Hepatocyte (in vitro differentiated cells): ENCODE measurements around the gene NEK1. TPM values are rescaled to one million over a fixed set of nuclear protein-coding genes. Genes with fewer than 3 reads are reported as not detected.
A peak's percentile ranks its signal among the peaks of the same experiment; 100 is the strongest.

Experiments used
- DNase-seq: peaks from one replicate; pipeline ENCODE4 v3.0.0-alpha.2; 2016; ENCODE audit warnings: low spot score
- H2AFZ ChIP-seq: fragments of 200-600 bp; sonication (generic); 2 replicates; pipeline ENCODE4 v1.6.0; 2016; ENCODE audit warnings: antibody characterized with exemption, mild to moderate bottlenecking
- H3K27ac ChIP-seq: fragments of 200-600 bp; sonication (generic); 2 replicates; pipeline ENCODE4 v1.5.1; 2016; ENCODE audit warnings: mild to moderate bottlenecking
- H3K27me3 ChIP-seq: fragments of 200-600 bp; sonication (generic); 2 replicates; pipeline ENCODE4 v1.6.1; 2016
- H3K36me3 ChIP-seq: fragments of 200-600 bp; sonication (generic); replicated peaks from 2 replicates; pipeline ENCODE4 v1.5.1; 2016; ENCODE audit warnings: low read depth; ENCODE audit not compliant: insufficient read depth
- H3K4me1 ChIP-seq: fragments of 200-600 bp; sonication (generic); 2 replicates; pipeline ENCODE4 v1.5.1; 2016; ENCODE audit warnings: mild to moderate bottlenecking, moderate library complexity; ENCODE audit not compliant: insufficient read depth
- H3K4me2 ChIP-seq: fragments of 200-600 bp; sonication (generic); 2 replicates; pipeline ENCODE4 v1.6.0; 2016
- H3K4me3 ChIP-seq: fragments of 200-600 bp; sonication (generic); 2 replicates; pipeline ENCODE4 v1.5.1; 2016; ENCODE audit warnings: mild to moderate bottlenecking
- H3K79me2 ChIP-seq: fragments of 200-600 bp; sonication (generic); 2 replicates; pipeline ENCODE4 v1.6.0; 2017; ENCODE audit warnings: mild to moderate bottlenecking
- H3K9me2 ChIP-seq: fragments of 200-600 bp; sonication (generic); replicated peaks from 2 replicates; pipeline ENCODE4 v1.6.0; 2017; ENCODE audit warnings: mild to moderate bottlenecking; ENCODE audit not compliant: insufficient read depth
- H3K9me3 ChIP-seq: fragments of 200-600 bp; sonication (generic); 2 replicates; pipeline ENCODE4 v1.5.1; 2016; ENCODE audit warnings: low read depth, mild to moderate bottlenecking
- H4K20me1 ChIP-seq: fragments of 200-600 bp; sonication (generic); 2 replicates; pipeline ENCODE4 v1.6.0; 2016; ENCODE audit warnings: mild to moderate bottlenecking; ENCODE audit not compliant: insufficient read depth, poor library complexity, severe bottlenecking
- EZH2 ChIP-seq: fragments of 200-600 bp; sonication (generic); IDR thresholded peaks from 2 replicates; pipeline ENCODE4 v1.6.1; 2016; ENCODE audit warnings: antibody characterized with exemption, mild to moderate bottlenecking, borderline replicate concordance
- EZH2phosphoT487 ChIP-seq: fragments of 200-600 bp; sonication (generic); IDR thresholded peaks from one replicate; pipeline ENCODE4 v1.6.1; 2018; ENCODE audit warnings: antibody characterized with exemption, mild to moderate bottlenecking, low read depth, moderate library complexity; ENCODE audit not compliant: unreplicated experiment, severe bottlenecking
- WGBS: methylation state at CpG from one replicate; pipeline ENCODE4 v1.1.6; 2016; ENCODE audit warnings: low lambda C conversion rate; ENCODE audit errors: missing lambda C conversion rate; 5-methylcytosine and 5-hydroxymethylcytosine counted together
- polyA plus RNA-seq: library from polyadenylated mRNA; unstranded; fragments of >200 nt; fragmentation: Nextera tagmentation; extraction: Ambion mirVana; gene quantifications from 2 replicates; pipeline ENCODE4 v1.2.1, GENCODE V29; 2016
- total RNA-seq: library from RNA; depleted of rRNA; stranded (reverse); fragments of >200 nt; gene quantifications from 2 replicates; pipeline ENCODE4 v1.2.3, GENCODE V29; 2014
- TF ChIP-seq, protein P1 (sequence below): fragments of 200-600 bp; sonication (generic); IDR thresholded peaks from 2 replicates; pipeline ENCODE4 v1.5.1; 2016; ENCODE audit warnings: antibody characterized with exemption, mild to moderate bottlenecking; ENCODE audit not compliant: poor library complexity

The NEK1 gene
- total and polyA plus RNA-seq, 2 experiments from 2014 or later, result 7.8 to 10.4 TPM

GRCh38 chr4:169611157-169611556 is 1.2 kb downstream of the NEK1 start:
- peak overlapping the region; percentile 88 for H3K4me2 ChIP-seq
- H3K79me2 ChIP-seq, result peaks cover 39% of the 10 kb centered on the region
- TF ChIP-seq EZH2phosphoT487 (no peak), EZH2 (no peak)
- TF ChIP-seq, protein P1, sequence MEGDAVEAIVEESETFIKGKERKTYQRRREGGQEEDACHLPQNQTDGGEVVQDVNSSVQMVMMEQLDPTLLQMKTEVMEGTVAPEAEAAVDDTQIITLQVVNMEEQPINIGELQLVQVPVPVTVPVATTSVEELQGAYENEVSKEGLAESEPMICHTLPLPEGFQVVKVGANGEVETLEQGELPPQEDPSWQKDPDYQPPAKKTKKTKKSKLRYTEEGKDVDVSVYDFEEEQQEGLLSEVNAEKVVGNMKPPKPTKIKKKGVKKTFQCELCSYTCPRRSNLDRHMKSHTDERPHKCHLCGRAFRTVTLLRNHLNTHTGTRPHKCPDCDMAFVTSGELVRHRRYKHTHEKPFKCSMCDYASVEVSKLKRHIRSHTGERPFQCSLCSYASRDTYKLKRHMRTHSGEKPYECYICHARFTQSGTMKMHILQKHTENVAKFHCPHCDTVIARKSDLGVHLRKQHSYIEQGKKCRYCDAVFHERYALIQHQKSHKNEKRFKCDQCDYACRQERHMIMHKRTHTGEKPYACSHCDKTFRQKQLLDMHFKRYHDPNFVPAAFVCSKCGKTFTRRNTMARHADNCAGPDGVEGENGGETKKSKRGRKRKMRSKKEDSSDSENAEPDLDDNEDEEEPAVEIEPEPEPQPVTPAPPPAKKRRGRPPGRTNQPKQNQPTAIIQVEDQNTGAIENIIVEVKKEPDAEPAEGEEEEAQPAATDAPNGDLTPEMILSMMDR, result no peak
- no peak overlapping the region for H2AFZ ChIP-seq
- 40% methylated on average over 4 of the region's 4 CpGs for WGBS
- no peaks in the 10 kb centered on the region for H3K4me1 ChIP-seq
- no peaks in the 10 kb centered on the region for H3K36me3 ChIP-seq
- peak overlapping the region; percentile 97 for H3K27ac ChIP-seq
- no peak for DNase-seq
- no peaks in the 10 kb centered on the region for H3K27me3 ChIP-seq
- no peaks in the 10 kb centered on the region for H3K9me3 ChIP-seq
- H4K20me1 ChIP-seq, result no peaks in the 10 kb centered on the region
- H3K4me3 ChIP-seq, result peak overlapping the region; percentile 61
- H3K9me2 ChIP-seq, result no peaks in the 10 kb centered on the region

DNA sequence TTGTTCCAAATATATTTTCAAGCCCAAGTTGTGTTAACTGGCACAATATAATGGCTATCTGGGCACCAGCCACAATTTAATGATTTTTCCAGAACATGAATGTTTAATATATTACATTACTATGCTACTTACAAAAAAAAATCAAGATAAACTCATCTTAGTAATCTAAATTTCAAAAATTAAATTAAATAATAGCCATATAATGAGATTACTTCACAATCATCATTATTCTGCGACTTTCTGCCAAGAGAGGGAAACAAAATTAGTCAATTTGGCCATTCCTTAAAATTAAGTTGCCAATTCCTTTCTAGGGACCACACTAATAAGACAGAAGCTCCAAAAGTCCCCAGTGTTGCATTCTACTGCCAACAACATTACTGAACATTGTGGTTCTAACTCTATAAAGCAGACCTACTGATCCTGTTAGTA is 7.5 kb downstream of the NEK1 start:
- Histone ChIP-seq H3K4me2 (no peak overlapping the region), H2AFZ (no peak overlapping the region), H3K27me3 (no peaks in the 10 kb centered on the region), H3K27ac (no peak overlapping the region), H3K79me2 (peaks cover 30% of the 10 kb centered on the region), H3K36me3 (no peaks in the 10 kb centered on the region), H4K20me1 (no peaks in the 10 kb centered on the region), H3K4me3 (no peak overlapping the region), H3K9me3 (no peaks in the 10 kb centered on the region), H3K4me1 (no peaks in the 10 kb centered on the region), H3K9me2 (no peaks in the 10 kb centered on the region)
- TF ChIP-seq EZH2phosphoT487 (no peak), EZH2 (no peak)
- TF ChIP-seq, protein P1, result no peak
- WGBS, result 100% methylated on average over 1 of the region's 1 CpG
- DNase-seq, result no peak

- WGBS, result 56% methylated on average over 1 of the region's 1 CpG
These were observed 8.1 kb downstream of the NEK1 start for GRCh38 chr4:169604131-169604900.

More at GRCh38 chr4:169604131-169604900, 8.1 kb downstream of the NEK1 start:
- H3K4me3 ChIP-seq, result no peak overlapping the region
- no peak overlapping the region for H2AFZ ChIP-seq
- H3K79me2 ChIP-seq, result peaks cover 24% of the 10 kb centered on the region
- no peak for TF ChIP-seq EZH2phosphoT487
- TF ChIP-seq EZH2, result no peak
- TF ChIP-seq, protein P1, result no peak
- H3K27me3 ChIP-seq, result no peaks in the 10 kb centered on the region
- H3K27ac ChIP-seq, result no peak overlapping the region
- no peaks in the 10 kb centered on the region for H3K9me3 ChIP-seq
- no peaks in the 10 kb centered on the region for H4K20me1 ChIP-seq
- no peak overlapping the region for H3K4me2 ChIP-seq
- no peaks in the 10 kb centered on the region for H3K36me3 ChIP-seq
- no peak for DNase-seq
- H3K9me2 ChIP-seq, result no peaks in the 10 kb centered on the region
- H3K4me1 ChIP-seq, result no peaks in the 10 kb centered on the region
